K562 (cell line): ENCODE results near the gene TMEM14C. TPM values are rescaled to one million over a fixed set of nuclear protein-coding genes. Genes with fewer than 3 reads are reported as not detected.
A peak's percentile ranks its signal among the peaks of the same experiment; 100 is the strongest.

Experiments
- BRD9 ChIP-seq: fragments of 450-650 bp; IDR thresholded peaks from 2 replicates; pipeline ENCODE4 v1.6.1; 2018; ENCODE audit warnings: low read depth; ENCODE audit not compliant: partially characterized antibody
- CBX5 ChIP-seq: IDR thresholded peaks from 2 replicates; pipeline ENCODE4 v1.6.1; 2014; ENCODE audit warnings: low read depth, borderline replicate concordance
- CEBPB ChIP-seq: fragments of 450-650 bp; IDR thresholded peaks from 2 replicates; pipeline ENCODE4 v1.6.1; 2016; ENCODE audit warnings: missing genetic modification characterization, missing compliant biosample characterization
- CREBBP ChIP-seq: IDR thresholded peaks from one replicate; pipeline ENCODE4 v1.6.1; 2012; ENCODE audit warnings: low read depth, mild to moderate bottlenecking, control low read depth, inconsistent platforms, low read length
- CSDE1 ChIP-seq, 2 experiments: fragments of 450-650 bp; IDR thresholded peaks; 2 replicates each; pipeline ENCODE4 v1.6.1; 2016; ENCODE audit warnings: mild to moderate bottlenecking in 1 of 2
- ELF4 ChIP-seq: fragments of 450-650 bp; formaldehyde crosslinking; IDR thresholded peaks from 2 replicates; pipeline ENCODE4 v1.4.0; 2022; ENCODE audit warnings: missing genetic modification characterization
- ESRRA ChIP-seq: fragments of 450-650 bp; IDR thresholded peaks from 2 replicates; pipeline ENCODE4 v1.6.1; 2014; ENCODE audit warnings: low read depth, mild to moderate bottlenecking, moderate library complexity, borderline replicate concordance
- GATA2 ChIP-seq: sonication (generic); formaldehyde crosslinking; IDR thresholded peaks from 2 replicates; pipeline ENCODE4 v1.4.0; 2020; ENCODE audit warnings: mild to moderate bottlenecking, missing genetic modification reagents
- HDAC2 ChIP-seq: fragments of 450-650 bp; IDR thresholded peaks from 2 replicates; pipeline ENCODE4 v1.6.1; 2016; ENCODE audit warnings: mild to moderate bottlenecking
- HDGF ChIP-seq: fragments of 450-650 bp; IDR thresholded peaks from 2 replicates; pipeline ENCODE4 v1.6.1; 2016
- KDM1A ChIP-seq, 2 experiments: fragments of 450-650 bp; IDR thresholded peaks; 2 replicates each; pipeline ENCODE4 v1.6.1; 2016; ENCODE audit warnings: mild to moderate bottlenecking in 2 of 2
- LCOR ChIP-seq: sonication (generic); formaldehyde crosslinking; IDR thresholded peaks from 2 replicates; pipeline ENCODE4 v1.8.0; 2022; ENCODE audit warnings: mild to moderate bottlenecking, missing genetic modification reagents
- NCOA2 ChIP-seq, 2 experiments: fragments of 450-650 bp; IDR thresholded peaks; 2 replicates each; pipeline ENCODE4 v1.6.1; 2018; ENCODE audit warnings: mild to moderate bottlenecking in 2 of 2, moderate library complexity in 1 of 2; ENCODE audit not compliant: partially characterized antibody in 2 of 2
- NFATC3 ChIP-seq: fragments of 450-650 bp; IDR thresholded peaks from 2 replicates; pipeline ENCODE4 v1.6.1; 2017; ENCODE audit warnings: mild to moderate bottlenecking
- PML ChIP-seq: IDR thresholded peaks from 2 replicates; pipeline ENCODE4 v1.6.1; 2012; ENCODE audit warnings: low read length, inconsistent platforms
- POLR2AphosphoS5 ChIP-seq: IDR thresholded peaks from 2 replicates; pipeline ENCODE4 v1.6.1; 2011; ENCODE audit warnings: mild to moderate bottlenecking, low read depth, low read length, moderate library complexity; ENCODE audit not compliant: control insufficient read depth, insufficient read depth
- PTBP1 ChIP-seq: fragments of 200-400 bp; formaldehyde crosslinking; IDR thresholded peaks from 2 replicates; pipeline ENCODE4 v1.6.1; 2017; ENCODE audit warnings: low read depth, low read length
- PURB ChIP-seq: sonication (generic); formaldehyde crosslinking; IDR thresholded peaks from 2 replicates; pipeline ENCODE4 v1.9.0; 2021; ENCODE audit warnings: low read depth, mild to moderate bottlenecking, missing genetic modification reagents
- PYGO2 ChIP-seq: fragments of 450-650 bp; IDR thresholded peaks from 2 replicates; pipeline ENCODE4 v1.6.1; 2016; ENCODE audit warnings: mild to moderate bottlenecking, missing genetic modification characterization, moderate library complexity, missing compliant biosample characterization
- RBM15 ChIP-seq: fragments of 200-400 bp; formaldehyde crosslinking; IDR thresholded peaks from 2 replicates; pipeline ENCODE4 v1.6.1; 2018; ENCODE audit warnings: mild to moderate bottlenecking, low read length, moderate library complexity; ENCODE audit not compliant: insufficient read depth
- RBM17 ChIP-seq: fragments of 200-400 bp; formaldehyde crosslinking; IDR thresholded peaks from 2 replicates; pipeline ENCODE4 v1.6.1; 2017; ENCODE audit warnings: low read depth, mild to moderate bottlenecking, low read length, borderline replicate concordance
- SMARCE1 ChIP-seq: fragments of 450-650 bp; IDR thresholded peaks from 2 replicates; pipeline ENCODE4 v1.7.1; 2016; ENCODE audit warnings: mild to moderate bottlenecking
- SREBF1 ChIP-seq: fragments of 150-350 bp; IDR thresholded peaks from 2 replicates; pipeline ENCODE4 v1.6.1; 2014; ENCODE audit warnings: antibody characterized with exemption, low read depth, low read length, borderline replicate concordance
- SRSF9 ChIP-seq: fragments of 200-400 bp; formaldehyde crosslinking; IDR thresholded peaks from 2 replicates; pipeline ENCODE4 v1.6.1; 2017; ENCODE audit warnings: low read depth, low read length, borderline replicate concordance
- TAL1 ChIP-seq: fragments of 450-650 bp; IDR thresholded peaks from 2 replicates; pipeline ENCODE4 v1.6.1; 2016; ENCODE audit warnings: mild to moderate bottlenecking
- WHSC1 ChIP-seq: IDR thresholded peaks from one replicate; pipeline ENCODE4 v1.6.1; 2012; ENCODE audit warnings: low read length, control low read depth, inconsistent platforms
- ZKSCAN8 ChIP-seq: fragments of 200-800 bp; sonication (Bioruptor generic); IDR thresholded peaks from 2 replicates; pipeline ENCODE4 v1.6.1; 2016; ENCODE audit warnings: missing genetic modification characterization, missing compliant biosample characterization
- polyA plus RNA-seq, 8 experiments: library from polyadenylated mRNA; depleted of rRNA in 4 of 8; stranded (reverse) in 5 of 8; unstranded in 3 of 8; fragments of >200 nt; fragmentation: Nextera tagmentation in 2 of 8; fragmentation: Illumina TruSeq in 1 of 8; extraction: Ambion mirVana in 2 of 8; extraction: Trizol in 1 of 8; gene quantifications; 2 replicates each; pipeline versions ENCODE4 v1.2.1 to v1.2.3, GENCODE V29; 2011 to 2014; ENCODE audit warnings: inconsistent platforms in 1 of 8, missing spikeins in 1 of 8
- total RNA-seq, 7 experiments: library from RNA; depleted of rRNA in 6 of 7; stranded (reverse); fragments of >200 nt in 6 of 7; fragmentation: Illumina TruSeq in 2 of 7; extraction: Trizol in 2 of 7; gene quantifications; 2 replicates each; pipeline versions ENCODE4 v1.2.1 to v1.2.3, GENCODE V29; 2011 to 2021; ENCODE audit warnings: low replicate concordance in 1 of 7
- TF ChIP-seq, protein P1 (sequence below): fragments of 250-450 bp; sonication (Bioruptor Pico); IDR thresholded peaks from 2 replicates; pipeline ENCODE4 v1.8.0; 2021; ENCODE audit warnings: borderline replicate concordance, mild to moderate bottlenecking, moderate library complexity; ENCODE audit not compliant: poor library complexity, severe bottlenecking
- TF ChIP-seq, protein P2 (sequence below): fragments of 250-450 bp; sonication (Bioruptor Pico); IDR thresholded peaks from 2 replicates; pipeline ENCODE4 v1.5.0; 2020; ENCODE audit warnings: mild to moderate bottlenecking
- TF ChIP-seq, protein P3 (sequence below): fragments of 200-400 bp; formaldehyde crosslinking; IDR thresholded peaks from 2 replicates; pipeline ENCODE4 v1.6.1; 2017; ENCODE audit warnings: mild to moderate bottlenecking, low read depth, low read length, moderate library complexity

Gene TMEM14C
- total and polyA plus RNA-seq, 9 of the 15 experiments (the other 6 are each of a cell fraction or from before 2014, with no cell fraction given), result 151 to 496 (median 263) TPM

DNA sequence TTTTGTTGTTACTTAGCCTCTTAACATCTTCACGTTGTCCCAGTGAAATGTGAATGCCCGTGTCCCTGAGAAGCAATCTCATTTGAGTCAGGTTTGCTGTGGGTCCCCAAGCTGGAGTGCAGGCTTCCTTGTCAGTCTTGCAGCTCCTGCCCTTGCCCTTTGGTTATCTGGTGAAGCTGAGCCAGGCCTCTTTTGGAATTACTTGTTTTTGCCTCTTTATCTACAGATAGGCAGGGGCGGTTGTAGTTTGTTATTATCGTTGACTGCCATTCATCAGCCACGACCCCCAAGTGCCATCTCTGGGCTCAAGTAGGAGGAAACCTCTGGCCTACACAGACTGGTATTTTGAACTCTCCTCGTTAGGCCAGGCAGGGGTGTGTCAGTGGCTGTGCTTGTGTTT, 2.2 kb downstream of the TMEM14C start (continued):
- TF ChIP-seq, protein P1, sequence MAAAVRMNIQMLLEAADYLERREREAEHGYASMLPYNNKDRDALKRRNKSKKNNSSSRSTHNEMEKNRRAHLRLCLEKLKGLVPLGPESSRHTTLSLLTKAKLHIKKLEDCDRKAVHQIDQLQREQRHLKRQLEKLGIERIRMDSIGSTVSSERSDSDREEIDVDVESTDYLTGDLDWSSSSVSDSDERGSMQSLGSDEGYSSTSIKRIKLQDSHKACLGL (CRISPR knock-in tag), result no peak
- 0 out of 2 replicates have a peak, but pooled peaks have one; percentile 33 for TF ChIP-seq HDAC2
- TF ChIP-seq, protein P2, sequence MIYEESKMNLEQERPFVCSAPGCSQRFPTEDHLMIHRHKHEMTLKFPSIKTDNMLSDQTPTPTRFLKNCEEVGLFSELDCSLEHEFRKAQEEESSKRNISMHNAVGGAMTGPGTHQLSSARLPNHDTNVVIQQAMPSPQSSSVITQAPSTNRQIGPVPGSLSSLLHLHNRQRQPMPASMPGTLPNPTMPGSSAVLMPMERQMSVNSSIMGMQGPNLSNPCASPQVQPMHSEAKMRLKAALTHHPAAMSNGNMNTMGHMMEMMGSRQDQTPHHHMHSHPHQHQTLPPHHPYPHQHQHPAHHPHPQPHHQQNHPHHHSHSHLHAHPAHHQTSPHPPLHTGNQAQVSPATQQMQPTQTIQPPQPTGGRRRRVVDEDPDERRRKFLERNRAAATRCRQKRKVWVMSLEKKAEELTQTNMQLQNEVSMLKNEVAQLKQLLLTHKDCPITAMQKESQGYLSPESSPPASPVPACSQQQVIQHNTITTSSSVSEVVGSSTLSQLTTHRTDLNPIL (CRISPR knock-in tag), result no peak
- TF ChIP-seq ZKSCAN8 (CRISPR knock-in tag), result no peak
- TF ChIP-seq PML, result peak; percentile 71; the same call in 1 of the 2 replicates
- TF ChIP-seq WHSC1, result no peak
- TF ChIP-seq CREBBP, result no peak
- TF ChIP-seq NCOA2 (IDR thresholded peaks at IDR 0.05; ENCODE audit: partially characterized antibody in 2 of 2), result no peak
- peak; percentile 34; the same call in 1 of the 2 replicates for TF ChIP-seq GATA2 (CRISPR knock-in tag)
- no peak for TF ChIP-seq HDGF
- no peak for TF ChIP-seq PURB
- no peak for TF ChIP-seq RBM15
- no peak for TF ChIP-seq ELF4 (CRISPR knock-in tag)
- TF ChIP-seq TAL1, result peak; percentile 75; the same call in 1 of the 2 replicates
- TF ChIP-seq RBM17, result no peak
- TF ChIP-seq SREBF1, result no peak
- TF ChIP-seq ESRRA, result no peak
- TF ChIP-seq BRD9, result no peak
- TF ChIP-seq SRSF9, result no peak
- TF ChIP-seq CSDE1 (IDR thresholded peaks at IDR 0.05), result no peak
- TF ChIP-seq KDM1A (IDR thresholded peaks at IDR 0.05), result peak; percentile 62 to 66; a peak in 3 of 4 replicates
- no peak for TF ChIP-seq CEBPB (tag)
- TF ChIP-seq, protein P3, sequence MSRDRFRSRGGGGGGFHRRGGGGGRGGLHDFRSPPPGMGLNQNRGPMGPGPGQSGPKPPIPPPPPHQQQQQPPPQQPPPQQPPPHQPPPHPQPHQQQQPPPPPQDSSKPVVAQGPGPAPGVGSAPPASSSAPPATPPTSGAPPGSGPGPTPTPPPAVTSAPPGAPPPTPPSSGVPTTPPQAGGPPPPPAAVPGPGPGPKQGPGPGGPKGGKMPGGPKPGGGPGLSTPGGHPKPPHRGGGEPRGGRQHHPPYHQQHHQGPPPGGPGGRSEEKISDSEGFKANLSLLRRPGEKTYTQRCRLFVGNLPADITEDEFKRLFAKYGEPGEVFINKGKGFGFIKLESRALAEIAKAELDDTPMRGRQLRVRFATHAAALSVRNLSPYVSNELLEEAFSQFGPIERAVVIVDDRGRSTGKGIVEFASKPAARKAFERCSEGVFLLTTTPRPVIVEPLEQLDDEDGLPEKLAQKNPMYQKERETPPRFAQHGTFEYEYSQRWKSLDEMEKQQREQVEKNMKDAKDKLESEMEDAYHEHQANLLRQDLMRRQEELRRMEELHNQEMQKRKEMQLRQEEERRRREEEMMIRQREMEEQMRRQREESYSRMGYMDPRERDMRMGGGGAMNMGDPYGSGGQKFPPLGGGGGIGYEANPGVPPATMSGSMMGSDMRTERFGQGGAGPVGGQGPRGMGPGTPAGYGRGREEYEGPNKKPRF, result no peak
- no peak for TF ChIP-seq NFATC3
- TF ChIP-seq PYGO2 (tag), result no peak
- TF ChIP-seq LCOR, result no peak
- no peak; the same call in 1 of the 2 replicates for TF ChIP-seq SMARCE1
- peak; percentile 86; the same call in 1 of the 2 replicates for TF ChIP-seq POLR2AphosphoS5
- TF ChIP-seq CBX5, result no peak
- no peak for TF ChIP-seq PTBP1
